Measurements from ENCODE around the gene LRSAM1.
A peak's percentile ranks its signal among the peaks of the same experiment; 100 is the strongest.

The LRSAM1 gene

DNA sequence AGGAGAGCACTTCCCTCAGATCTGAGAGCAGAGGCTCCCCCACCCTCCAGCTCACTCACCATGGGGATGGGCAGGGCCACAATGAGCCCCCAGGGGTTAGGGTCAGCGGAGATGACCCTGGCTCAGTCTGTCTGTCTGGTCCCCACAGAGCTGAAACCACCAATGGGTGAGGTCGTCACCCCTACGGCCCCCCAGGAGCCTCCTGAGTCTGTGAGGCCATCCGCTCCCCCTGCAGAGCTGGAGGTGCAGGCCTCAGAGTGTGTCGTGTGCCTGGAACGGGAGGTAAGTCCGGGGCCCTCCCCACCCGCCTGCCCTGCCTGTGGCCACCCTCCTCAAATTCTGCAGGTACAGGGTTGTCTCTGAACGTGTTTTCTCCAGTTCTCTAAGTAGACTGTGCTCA, 49.6 kb downstream of the LRSAM1 start:
- DNase-seq, result no peak

DNA sequence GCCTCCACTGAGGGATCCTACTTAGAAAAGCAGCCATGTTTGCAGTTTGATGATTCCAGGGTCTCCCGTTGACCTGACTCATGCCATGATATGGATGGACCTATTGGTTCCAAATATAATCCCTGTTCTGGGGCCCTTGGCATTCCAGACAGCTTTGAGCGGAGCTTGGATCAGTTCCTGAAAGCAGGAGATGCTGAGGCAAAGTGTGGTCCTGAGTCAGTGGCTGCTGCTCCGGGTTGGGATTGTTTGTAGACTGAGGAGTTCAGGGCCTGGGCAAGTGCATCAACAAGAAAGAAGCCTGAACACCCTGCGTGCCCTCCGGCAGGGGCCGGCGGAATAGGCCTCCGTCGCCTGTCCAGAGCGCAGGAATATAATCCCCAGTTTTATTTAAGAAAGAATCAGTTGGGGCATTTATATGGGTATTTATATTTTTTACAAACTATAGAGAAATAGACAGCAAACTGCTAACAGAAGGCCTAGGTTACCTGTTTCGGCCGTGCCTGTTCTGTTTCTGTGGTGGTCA, 50.6 kb downstream of the LRSAM1 start:
- DNase-seq, result no peak

DNA sequence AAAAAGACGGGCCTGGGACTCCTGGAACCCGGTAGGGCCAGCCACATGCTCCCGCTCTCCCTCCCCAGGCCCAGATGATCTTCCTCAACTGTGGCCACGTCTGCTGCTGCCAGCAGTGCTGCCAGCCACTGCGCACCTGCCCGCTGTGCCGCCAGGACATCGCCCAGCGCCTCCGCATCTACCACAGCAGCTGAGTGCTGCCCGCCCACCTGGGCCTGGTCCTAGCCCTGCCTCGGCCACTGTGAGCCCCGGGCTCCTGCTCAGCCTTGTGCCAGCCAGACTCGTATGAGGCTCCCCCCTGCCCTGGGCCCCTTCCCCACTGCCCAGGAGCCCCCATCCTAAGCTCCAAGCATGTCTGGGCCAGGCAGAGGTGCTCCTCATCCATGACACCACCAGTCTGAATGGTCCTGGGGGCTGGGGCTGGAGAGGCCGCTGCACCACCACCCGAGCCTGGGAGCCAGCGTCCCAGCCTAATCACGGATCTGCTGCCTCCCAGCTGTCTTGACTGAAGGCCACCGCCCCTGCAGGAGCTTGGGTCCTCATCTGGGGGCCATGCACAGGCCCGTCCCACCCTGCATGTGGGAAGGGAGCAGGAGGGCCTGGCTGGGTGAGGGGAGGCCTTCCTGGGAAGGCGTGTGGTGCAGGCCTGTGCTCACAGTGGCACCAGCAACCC, 51.5 kb downstream of the LRSAM1 start:
- no peak for DNase-seq

DNA sequence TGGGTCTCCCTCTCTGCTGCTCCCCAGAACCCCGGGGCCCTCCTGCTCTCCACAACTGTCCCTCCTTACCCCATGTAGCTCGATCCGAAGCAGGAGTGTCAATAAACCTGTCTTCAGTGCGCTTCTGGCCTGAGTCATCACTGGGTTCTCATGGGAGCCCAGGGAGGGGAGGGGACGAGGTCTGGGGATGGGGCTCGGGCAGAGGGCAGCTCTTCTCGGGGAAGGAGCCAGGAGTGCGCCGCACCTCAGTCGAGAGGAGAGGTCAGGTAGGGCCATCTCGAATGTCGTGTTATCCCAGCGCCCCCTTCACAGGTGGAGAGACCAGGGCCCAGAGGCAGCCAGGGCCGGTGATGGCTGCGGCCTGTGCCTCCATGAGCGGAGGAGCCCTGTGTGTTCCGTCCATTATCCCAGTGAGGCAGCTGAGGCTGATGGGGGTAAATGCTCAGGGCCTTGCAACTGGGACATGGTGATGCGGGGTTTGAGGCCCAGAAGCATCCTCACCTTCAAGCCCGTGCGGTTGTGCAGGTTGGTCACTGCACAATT, 52.1 kb downstream of the LRSAM1 start:
- DNase-seq, result no peak

DNA sequence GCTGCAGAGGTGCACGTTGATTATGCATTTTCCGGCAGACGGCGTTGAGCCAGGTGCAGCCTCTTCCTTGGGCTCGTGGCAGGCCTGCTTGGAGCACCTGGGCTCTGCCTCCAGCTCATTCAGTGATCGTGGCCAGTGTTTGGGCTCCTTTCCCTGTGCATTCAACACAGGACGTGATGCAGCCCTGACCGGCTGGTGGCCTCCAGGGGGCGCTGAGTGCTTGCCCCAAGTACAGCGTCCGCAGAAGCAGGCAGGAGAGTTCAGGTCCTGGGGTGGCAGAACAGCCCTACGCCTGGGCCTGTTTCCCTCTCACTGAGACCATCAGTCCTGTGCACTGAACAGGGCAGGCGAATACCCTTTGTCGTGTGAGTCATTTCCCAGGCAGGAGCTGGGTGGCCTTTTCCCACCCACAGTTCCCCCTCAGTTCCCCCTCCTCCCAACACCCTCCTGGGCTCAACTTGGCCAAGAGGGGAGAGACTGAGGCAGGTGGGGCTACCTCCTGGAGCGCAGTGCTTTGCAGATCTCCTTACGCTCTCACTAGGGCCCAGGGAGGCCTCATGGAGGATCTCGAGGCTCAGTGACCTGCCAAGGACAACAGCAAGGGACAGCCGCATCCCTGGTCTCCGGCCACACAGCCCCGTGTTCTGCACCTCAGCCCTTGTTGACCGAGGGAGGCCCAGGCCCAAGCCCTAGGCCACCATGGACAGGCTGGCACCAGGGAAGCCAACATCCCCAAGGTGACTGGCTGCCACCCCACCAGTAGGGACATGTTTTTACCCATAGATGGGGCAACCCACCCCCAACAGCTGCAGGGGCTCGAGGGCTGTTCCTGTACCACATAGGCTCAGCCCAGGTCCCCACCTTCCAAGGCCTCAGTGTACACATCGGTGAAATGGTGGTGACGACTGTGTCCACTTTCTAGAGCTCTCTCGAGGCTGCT, 52.9 kb downstream of the LRSAM1 start:
- DNase-seq, result peak; percentile 82 to 84

DNA sequence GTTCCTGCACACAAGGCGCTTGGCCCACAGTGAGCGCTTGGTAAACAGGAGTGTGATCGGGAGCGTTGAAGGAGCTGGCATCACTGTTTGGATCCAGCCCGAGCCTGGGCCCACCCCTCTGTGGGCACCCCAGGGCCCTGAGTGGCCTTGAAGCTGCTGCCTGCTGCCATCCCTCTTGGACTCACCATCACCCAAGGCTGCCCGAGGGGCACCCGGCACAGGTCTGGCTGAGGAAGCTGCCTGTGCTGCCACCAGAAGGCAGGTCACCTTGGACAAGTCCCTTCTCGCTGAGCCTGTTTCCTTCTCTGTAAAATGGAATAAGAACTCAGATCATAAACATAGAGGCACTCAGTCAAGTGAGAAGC, 53.6 kb downstream of the LRSAM1 start:
- no peak for DNase-seq

DNA sequence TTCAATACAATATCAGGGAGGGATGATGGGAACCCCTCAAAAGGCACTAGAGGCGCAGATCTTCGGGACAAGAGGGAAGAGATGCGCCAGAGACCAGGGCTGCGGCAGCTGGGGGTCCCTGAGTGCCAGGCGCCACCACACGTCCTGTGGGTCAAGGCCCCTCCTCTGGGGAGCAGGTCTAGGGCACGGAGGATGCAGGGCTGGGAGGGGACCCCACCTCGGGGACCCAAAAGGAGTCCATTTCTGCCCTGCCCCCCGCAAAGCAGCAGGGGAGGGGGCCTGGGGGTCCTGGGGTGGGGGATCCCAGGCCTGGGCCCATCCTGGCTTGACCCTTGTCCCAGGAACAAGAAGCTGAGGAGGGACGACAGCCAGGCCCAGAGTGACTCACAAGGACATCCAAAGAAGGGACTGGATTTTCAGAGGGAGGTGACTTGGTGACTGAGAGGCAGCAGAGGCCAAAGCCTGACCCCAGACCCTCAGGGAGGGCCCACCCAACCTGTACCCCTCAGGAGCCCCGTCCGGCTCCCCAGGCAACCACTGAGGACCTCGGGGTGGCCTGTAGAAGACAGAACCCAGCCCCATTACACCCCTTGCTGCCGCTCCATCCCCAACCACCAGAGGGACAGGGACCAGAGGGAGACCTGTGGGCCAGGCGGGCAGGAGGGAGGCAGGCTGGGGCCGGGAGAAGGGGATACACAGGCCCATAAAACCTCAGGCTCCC, 54.2 kb downstream of the LRSAM1 start:
- DNase-seq, result peak; percentile 41 to 47

DNA sequence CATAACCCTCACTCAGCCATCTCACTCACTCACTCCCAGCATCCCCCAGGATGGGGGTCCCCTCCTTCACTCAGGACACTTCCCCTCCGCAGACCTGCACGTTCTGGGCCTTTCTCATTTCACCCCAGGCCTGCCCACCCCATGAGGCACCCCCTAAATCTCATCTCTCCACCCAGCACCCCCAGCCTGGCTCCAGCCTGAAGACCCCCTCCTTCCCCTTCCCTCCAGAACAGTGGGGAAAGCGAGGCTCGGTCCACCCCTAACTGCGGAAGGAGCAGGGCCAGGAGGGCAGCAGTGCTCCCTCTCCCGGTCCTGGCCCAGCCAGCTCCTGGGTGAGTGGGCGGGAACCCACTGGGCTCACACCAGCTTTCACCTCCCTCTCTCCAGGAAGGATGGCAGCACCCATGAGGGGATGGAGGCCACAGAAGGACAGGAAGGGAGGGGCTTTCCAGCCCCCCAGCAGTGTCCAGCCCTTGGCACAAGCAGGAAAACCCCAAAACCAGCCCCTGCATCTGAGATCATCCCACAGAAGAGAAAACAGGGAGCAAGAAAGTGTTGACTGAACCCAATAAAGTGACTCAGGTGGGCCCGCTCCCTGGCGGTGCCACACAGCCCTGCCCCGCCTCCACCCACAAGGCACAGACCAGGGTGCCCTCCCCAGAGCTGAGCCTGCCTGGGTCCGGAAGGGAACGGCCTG, 55.0 kb downstream of the LRSAM1 start:
- no peak for DNase-seq

DNA sequence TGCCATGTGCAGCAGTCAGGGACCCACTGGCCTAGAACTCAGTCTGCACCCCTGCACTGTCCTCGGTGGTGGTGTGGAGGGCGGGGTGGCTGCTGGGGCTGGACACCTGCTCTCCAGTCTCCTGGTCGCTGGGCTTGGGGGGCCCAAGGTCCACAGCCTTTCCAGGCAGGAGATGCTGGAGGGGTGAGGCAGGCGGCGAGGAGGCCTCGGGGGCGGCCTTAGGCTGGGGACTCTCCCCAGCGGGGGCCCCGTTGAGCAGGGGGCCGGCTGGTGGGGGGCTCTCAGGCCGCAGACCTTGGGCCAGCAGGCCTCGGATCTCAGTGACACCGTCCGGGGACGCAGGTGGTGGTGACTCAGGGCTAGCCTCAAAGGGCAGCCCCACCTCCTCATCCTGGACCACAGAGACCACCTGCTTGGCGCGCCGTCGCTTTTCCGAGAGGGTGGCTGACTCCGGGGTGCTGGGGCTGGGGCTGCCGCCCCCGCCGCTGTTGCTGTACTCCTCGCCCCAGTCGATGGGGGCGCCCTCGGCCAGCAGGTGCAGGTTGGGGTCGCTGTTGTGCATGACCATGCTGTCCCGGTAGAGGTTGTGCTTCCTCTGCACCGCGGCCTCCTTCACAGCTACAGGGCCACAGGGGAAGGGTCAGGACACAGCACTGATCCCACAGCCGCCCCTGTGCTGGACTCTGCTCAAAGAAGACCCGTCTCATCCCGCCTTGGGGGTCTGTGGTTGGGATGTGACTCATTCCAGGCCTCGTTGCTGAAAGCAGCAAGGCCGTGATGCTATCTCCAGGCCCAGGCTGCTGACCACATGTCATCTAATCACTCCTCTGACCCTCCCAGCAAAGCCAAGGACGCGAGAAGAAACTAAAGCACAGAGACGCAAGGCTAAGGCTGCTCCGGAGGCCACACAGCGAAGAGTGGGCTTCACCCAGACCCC, 55.8 kb downstream of the LRSAM1 start:
- no peak for DNase-seq

DNA sequence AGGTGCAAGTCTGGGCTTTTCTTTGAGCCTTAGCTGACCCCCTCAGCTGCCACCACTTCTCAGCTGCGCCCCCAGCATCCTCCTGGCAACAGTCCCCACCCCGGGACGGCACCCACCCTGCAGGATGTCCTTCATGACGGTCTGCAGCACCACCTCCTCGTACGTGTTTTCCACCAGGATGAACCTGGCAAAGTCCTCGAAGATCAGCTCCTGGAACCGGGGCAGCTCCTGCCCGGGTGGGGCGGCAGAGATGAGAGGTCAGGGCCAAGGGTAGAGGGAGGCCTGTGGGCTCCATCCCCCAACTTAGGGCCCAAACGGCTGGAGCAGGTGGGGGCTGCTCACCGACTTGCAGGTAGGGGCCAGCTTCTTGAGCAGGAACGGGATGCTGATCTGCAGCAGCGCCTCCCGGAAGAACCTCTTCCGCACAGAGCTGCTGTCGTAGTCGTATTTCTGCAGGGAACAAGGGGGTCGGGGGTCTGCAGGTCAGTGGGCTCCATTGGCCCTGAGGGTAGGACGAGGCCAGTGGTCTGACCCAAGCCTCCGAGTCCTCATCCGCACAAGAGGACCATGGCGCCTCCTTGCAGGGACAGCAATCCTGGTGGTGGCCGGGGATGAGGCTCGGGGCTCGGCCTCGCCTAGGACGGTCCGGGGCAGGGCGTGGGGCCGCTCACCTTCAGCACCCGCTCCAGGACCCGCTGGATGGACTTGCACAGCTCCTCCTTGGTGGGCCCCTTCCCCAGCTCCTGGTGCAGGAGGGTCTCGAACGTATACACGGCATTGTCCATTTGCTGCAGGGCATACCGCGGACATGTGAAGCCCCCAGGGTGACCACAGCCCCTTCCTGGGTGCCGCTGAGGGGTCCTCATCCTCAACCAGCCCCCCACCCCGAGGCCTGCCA, 56.7 kb downstream of the LRSAM1 start:
- DNase-seq, result no peak

DNA sequence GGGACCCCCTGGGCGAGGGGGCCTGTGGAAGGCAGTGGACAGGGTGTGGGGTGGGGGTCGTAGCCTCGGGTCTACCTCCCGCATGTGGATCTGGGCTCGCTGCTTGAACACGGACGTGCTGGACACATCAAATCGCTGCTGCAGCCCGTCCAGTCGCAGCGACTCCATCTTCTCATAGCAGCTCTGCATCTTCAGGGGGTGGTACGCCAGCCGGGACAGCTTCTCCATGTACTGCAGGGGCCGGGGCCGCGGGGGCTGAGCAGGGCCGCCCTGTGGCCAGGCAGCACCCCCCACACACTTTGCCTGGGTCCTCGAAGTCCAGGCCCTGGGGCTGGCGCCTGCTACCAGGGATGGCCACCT, 57.6 kb downstream of the LRSAM1 start:
- no peak for DNase-seq

DNA sequence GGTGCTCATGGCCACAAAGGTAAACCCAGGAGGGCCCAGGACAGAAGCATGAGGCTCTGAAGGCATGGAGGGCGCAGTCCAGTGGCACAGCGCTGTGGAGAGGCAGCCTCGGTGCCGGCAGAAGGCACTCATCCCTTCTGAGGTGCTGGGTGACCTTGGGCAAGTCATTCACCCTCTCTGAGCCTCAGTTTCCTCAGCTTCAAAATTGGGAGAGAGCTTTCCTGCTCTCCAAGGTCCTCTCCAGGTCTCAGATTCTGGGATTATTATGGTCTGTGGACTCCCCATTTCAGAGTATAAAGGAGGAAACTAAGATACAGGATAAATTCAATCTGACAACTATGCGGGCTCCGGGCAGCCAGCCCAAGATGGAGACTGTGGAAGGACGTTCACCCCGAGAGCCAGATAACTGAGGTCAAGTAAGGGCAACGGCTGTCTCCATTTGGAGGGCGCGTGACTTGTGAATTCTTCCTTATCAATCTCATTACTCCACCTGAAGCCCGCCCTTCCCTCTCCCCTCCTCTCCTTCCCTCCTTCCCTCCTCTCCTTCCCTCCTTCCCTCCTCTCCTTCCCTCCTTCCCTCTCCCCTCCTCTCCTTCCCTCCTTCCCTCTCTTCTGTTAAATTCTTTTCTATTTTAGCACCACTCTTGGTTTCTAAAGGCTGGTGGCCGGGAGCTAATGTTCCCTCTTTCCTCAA, 58.1 kb downstream of the LRSAM1 start:
- no peak for DNase-seq

DNA sequence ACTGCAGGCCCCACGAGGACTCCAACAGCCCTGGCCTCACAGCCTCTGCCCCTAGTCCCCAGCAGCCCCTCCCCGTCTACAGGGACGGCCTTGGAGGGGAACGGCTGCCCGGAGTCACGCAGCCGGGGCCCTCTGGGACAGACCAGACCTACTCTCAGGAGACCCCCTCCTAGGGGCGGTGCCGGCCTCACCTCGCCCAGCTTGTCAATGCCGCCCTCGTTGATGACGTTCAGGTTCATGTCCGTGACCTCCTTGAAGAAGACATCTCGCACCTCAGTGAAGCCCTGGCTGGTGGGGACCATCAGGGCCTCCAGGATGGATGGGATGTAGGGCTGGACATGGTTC, 58.6 kb downstream of the LRSAM1 start:
- DNase-seq, result no peak

DNA sequence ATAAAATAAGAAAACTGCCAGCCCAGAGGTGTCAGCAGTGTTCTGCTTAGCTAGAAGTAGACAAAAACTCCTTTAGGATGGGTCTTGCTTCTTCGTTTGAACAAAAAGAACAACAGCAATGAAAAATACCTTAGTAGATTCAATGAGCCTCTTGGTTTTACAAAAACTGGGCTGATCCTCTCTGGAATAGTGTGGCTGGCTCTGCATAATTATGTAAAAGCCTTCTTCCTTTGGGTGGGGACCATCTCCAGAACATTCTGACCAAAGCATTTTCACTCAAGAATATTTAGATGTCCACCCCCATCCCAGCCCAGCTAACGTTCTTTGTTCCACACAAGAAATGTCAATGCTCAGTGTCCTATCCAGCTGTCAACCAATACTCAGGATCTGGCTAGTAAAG, 63.2 kb downstream of the LRSAM1 start:
- DNase-seq, result no peak

DNA sequence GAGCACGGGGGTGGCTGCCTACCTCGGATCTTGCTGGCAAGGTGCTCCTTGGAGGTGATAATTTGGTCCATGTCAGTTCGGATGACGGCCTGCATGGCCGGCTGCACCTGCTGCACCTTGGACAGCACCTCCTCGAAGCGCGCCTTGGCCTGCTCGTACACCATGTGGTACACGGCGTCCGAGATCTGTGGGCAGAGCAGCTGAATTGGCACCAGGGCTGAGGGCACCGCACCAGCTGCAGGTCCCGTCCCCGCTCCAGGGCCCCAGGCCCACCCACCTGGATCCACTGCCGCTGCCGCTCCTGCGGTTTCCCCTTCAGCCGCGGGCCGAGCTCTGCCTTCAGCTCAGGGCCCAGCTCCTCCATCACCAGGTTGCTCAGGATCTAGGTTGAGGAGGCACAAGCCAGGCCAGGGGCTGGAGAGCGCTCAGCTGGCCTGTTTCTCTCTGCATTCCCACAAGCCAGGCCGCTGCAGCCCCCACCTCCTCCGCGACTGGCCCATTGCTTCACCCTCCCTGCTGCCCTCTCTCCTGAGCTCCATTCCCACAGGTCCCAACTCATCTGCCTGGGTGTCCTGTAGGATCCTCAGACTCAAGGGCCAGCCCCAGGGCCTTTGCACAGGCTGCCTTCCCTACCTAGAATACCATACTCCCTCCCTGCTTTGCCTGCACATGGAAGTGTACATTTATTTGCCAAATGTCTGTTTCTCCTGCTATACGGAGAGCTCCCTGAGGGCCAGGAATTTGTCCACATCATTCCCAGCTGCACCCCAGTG, 65.7 kb downstream of the LRSAM1 start:
- no peak for DNase-seq

DNA sequence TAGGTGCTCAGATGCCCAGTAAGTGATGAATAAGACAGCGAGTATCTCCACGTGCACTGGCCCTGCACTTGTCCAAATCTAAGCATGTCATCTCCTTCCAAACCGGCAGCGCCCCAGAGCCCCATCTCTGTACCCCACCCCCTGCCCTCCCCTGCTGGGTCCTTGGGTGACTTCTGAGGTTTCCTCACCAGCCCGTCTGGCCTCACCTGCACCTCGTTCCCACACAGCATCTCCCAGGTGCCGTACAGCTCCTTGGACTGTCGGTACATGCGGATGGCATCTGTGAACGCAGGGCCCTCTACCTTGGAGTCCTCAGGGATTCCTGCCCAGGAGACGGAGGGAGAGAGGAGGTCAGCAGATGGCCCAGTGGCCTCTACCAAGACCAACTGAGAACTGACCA, 66.3 kb downstream of the LRSAM1 start:
- DNase-seq, result no peak

DNA sequence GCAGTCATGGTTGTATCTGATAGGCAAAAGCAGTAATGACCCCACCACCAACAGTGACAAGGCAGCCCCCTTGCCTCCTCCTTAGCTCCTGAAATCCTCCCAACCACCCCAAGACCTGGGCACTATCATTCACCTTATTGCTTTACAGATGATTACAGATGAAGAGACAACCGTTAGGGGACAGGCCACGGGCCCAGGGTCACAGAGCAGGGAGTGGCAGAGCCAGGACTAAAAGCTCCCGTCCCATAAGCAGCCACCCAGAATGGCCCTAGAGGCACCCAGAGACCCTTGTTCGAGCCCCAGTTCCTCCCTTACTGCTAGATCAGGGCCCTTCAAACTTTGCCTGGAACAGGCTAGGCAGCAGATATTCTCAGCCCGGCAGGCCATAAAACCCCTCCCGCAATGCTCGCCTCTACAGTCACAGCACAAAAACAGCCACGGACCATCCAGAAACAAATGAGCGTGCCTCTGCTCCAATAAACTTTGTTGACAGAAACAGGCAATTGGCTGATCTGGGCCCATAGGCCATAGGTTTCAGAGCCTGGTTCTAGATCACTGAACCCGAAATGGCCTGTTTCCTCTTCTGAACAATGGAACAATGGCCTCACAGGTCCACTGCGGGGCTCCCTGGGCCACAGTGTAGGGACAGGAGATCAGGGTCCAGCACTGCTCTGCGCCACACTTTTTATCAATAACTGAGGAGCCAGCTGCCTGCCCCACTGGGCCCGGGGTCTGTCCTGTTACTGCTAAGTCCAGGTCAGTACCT, 67.0 kb downstream of the LRSAM1 start:
- DNase-seq, result no peak
